Psoas muscle (tissue), 8 donors: ENCODE results near the gene DPEP1. TPM values are rescaled to one million over a fixed set of nuclear protein-coding genes. Genes with fewer than 3 reads are reported as not detected.
"Not testable (repeated sequence)": the region's sequence is repeated elsewhere in the genome, so short reads cannot be mapped to it uniquely, and the experiment has no call there.

ENCODE experiments used
- ATAC-seq, 4 donors: fragments of 200-7000 bp; cut with Tn5 transposase; one replicate each; pipeline ENCODE4 v1.9.1; 2020; ENCODE audit warnings: moderate library complexity in 3 of 4, mild to moderate bottlenecking in 2 of 4
- DNase-seq, 2 donors: peaks; one replicate each; pipeline ENCODE4 v3.0.0-alpha.2; 2020
- H3K27ac ChIP-seq: fragments of 200-600 bp; one replicate; pipeline ENCODE4 v1.8.0; 2022
- H3K27me3 ChIP-seq, 3 donors: fragments of 200-600 bp in 1 of 3; one replicate each; pipeline versions ENCODE4 v1.6.1 to v1.8.0; 2013 to 2022; ENCODE audit warnings: low read length in 2 of 3, mild to moderate bottlenecking in 2 of 3, moderate library complexity in 1 of 3; ENCODE audit not compliant: insufficient read depth in 3 of 3
- H3K36me3 ChIP-seq, 2 donors: fragments of 200-600 bp in 1 of 2; one replicate each; pipeline versions ENCODE4 v1.6.1 to v1.8.0; 2013 to 2022; ENCODE audit warnings: low read depth in 1 of 2, mild to moderate bottlenecking in 1 of 2, moderate library complexity in 1 of 2; ENCODE audit not compliant: insufficient read depth in 1 of 2
- H3K4me1 ChIP-seq: fragments of 200-600 bp; one replicate; pipeline ENCODE4 v1.8.0; 2022
- H3K4me3 ChIP-seq: fragments of 200-600 bp; one replicate; pipeline ENCODE4 v1.8.0; 2022; ENCODE audit warnings: mild to moderate bottlenecking
- H3K9me3 ChIP-seq: fragments of 200-600 bp; one replicate; pipeline ENCODE4 v1.8.0; 2022
- CTCF ChIP-seq: fragments of 200-600 bp; IDR thresholded peaks from one replicate; pipeline ENCODE4 v1.8.0; 2022; ENCODE audit warnings: antibody characterized with exemption
- WGBS, 3 donors: extraction: QIAGEN DNeasy Blood & Tissue Kit; methylation state at CpG; one replicate each; pipeline versions ENCODE4 v1.1.6 to v1.1.7; 2013; 5-methylcytosine and 5-hydroxymethylcytosine counted together
- intact Hi-C, 2 donors: fragments of 100-400 bp; cut with DNase I; formaldehyde crosslinking; loops; one replicate each; pipeline versions ENCODE4 v1.11.0 to v1.14.2; 2022
- polyA plus RNA-seq, 3 donors: library from polyadenylated mRNA; stranded (reverse); fragments of 200-250 nt; gene quantifications; one replicate each; pipeline ENCODE4 v1.2.3, GENCODE V29; 2013
- total RNA-seq, 4 donors: library from RNA; stranded (reverse); fragmentation: NEBNext Ultra II Directional in 2 of 4; extraction: Animal tissue kit (Norgen Biotek cat#: 25700) in 2 of 4; gene quantifications; one replicate each; pipeline versions ENCODE4 v1.2.1 to v1.2.4, GENCODE V29; 2021 to 2023
- donor health status: healthy with polysubstance abuse.
- donor health status: DM: no; HTN: no; CAD: no; lungs with moderate emphysema.
- donor health status: Bipolar disorder and iron deficiency.
- donor health status: healthy.
- donor health status: DM: yes; HTN: yes; CAD: no.
- donor health status: DM: no; HTN: no; CAD: no.
- donor health status: DM: no; HTN: no; CAD: no.
- donor health status: DM: yes; HTN: yes; CAD: no.

The DPEP1 gene
- total and polyA plus RNA-seq, 7 donors: 0.04 to 0.16 TPM; not detected in 5

DNA sequence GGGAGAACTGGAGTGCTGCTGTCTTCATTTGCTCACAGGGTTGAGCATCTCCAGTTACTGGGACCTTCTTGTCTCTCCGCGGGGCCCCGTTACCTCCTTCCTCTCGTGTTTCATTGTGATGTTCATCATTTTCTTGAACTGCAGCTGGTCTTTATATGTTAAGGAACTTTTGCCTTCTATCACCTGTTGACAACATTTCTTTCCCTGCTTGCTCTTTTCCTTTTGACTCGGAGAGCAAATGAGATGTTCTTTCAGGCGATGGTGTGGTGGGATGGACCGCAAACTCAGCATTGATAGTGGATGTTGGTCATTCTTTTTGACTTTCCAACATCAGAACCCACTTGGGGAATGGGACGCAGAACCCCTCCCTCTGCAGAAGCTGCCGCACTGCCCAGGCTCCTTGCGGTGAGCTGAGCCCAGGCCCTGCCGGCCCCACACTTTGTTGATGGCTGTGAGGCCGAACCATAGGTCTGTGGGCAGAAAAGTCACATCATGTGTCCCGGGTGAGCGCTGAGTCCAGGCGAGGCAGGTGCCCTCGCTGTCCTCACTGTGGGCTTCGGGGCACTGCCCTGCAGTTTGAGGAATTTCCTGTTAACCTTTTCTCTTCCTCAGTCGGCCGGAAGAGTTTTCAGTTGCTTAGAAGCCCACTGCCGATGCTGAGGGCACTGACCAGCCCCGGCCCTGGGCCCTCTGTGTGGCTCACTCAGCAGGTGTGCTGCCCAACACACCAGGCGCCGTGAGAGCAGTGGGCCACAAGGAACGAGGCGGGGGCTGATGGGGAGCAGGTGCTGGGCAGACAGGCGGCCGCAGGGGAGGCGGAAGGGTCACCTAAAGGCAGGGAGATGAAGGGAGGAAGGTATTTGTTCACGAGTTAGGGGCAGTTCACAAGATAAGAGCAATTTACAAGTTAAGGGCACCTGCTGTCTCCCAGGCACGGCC lies 45.5 kb upstream of the DPEP1 start:
- DNase-seq (no peak), ATAC-seq (no peak)
- intact Hi-C loops: no loop called here
- H3K27me3 ChIP-seq: peaks cover 0 to 25% (median 0%) of the 10 kb centered on the region in 3 donors
- no peak overlapping the region for H3K27ac ChIP-seq
- H3K9me3 ChIP-seq: no peaks in the 10 kb centered on the region
- TF ChIP-seq CTCF: no peak
- H3K4me1 ChIP-seq: peaks cover 28% of the 10 kb centered on the region
- WGBS, 3 donors: 69 to 73% (median 70%) methylated on average over 29 to 30 of the region's 30 CpGs
- peaks cover 3 to 20% of the 10 kb centered on the region in 2 donors for H3K36me3 ChIP-seq
- H3K4me3 ChIP-seq: no peak overlapping the region

- Histone ChIP-seq H3K4me3 (no peak overlapping the region), H3K4me1 (peaks cover 14% of the 10 kb centered on the region), H3K9me3 (no peaks in the 10 kb centered on the region), H3K36me3 (peaks cover 1 to 2% of the 10 kb centered on the region in 2 donors), H3K27ac (no peak overlapping the region), H3K27me3 (peaks cover 0 to 36% (median 6%) of the 10 kb centered on the region in 3 donors)
- WGBS, 3 donors: 65 to 68% (median 67%) methylated on average over 21 to 23 of the region's 23 CpGs
- no peak for ATAC-seq
- DNase-seq: peak in 1 of 2 donors; percentile 7
- no peak for TF ChIP-seq CTCF
- intact Hi-C loops: loop anchor here in 1 of 2 donors (10.0 kb wide), 1 partner anchor 65 kb away; no protein-coding TSS in a partner anchor
These were observed 43.7 kb upstream of the DPEP1 start for GRCh38 chr16:89569506-89570341.

DNA sequence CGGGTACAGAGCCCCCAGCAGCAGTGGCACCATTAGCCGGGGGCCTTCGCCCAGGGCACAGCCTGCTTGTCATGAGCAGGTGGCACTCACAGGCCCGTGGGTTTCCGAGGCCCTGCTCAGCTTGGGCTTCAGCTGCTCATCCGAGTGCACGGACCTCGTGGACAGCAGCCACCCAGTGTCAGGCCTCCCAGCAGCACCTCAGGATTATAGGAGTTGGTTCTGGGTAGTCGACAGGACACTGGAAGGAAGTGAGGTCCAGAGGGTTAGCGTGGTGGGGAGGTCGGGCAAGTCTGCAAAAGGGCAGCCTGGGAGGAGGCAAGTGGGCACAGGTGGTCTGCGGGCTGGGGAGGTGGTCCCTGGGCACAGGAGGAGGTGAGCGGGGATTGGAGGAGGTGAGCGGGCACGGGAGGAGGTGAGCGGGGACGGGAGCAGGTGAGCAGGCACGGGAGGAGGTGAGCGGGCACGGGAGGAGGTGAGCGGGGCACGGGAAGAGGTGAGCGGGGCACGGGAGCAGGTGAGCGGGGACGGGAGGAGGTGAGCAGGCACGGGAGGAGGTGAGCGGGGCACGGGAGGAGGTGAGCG lies 43.0 kb upstream of the DPEP1 start:
- DNase-seq: peak in 1 of 2 donors; percentile 11
- Histone ChIP-seq H3K4me3 (no peak overlapping the region), H3K36me3 (no peaks in the 10 kb centered on the region), H3K4me1 (peaks cover 7% of the 10 kb centered on the region), H3K9me3 (no peaks in the 10 kb centered on the region), H3K27me3 (peaks cover 0 to 43% (median 11%) of the 10 kb centered on the region in 3 donors), H3K27ac (no peak overlapping the region)
- WGBS, 3 donors: 71 to 78% (median 76%) methylated on average over 22 to 30 of the region's 30 CpGs
- no peak for TF ChIP-seq CTCF
- no peak for ATAC-seq
- intact Hi-C loops: loop anchor here in 1 of 2 donors (10.0 kb wide), 1 partner anchor 64 kb away; no protein-coding TSS in a partner anchor

DNA sequence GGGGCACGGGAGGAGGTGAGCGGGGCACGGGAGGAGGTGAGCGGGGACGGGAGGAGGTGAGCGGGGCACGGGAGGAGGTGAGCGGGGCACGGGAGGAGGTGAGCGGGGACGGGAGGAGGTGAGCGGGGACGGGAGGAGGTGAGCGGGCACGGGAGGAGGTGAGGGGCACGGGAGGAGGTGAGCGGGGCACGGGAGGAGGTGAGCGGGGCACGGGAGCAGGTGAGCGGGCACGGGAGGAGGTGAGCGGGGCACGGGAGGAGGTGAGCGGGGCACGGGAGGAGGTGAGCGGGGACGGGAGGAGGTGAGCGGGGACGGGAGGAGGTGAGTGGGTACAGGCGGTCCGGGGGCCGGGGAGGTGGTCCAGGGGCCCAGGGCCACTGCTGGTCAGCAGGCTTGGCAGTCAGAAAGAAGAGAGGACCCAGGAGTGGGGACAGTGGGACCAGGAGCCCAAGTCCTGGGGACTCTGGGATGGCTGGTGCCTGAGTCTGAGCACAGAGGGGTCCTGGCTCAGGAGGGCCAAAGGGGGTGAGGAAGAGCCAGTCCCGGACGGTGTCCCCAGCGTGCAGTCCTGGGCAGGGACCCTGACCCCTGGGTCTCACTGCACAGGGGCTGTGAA lies 42.4 kb upstream of the DPEP1 start:
- intact Hi-C loops: loop anchor here in 1 of 2 donors (10.0 kb wide), 1 partner anchor 64 kb away; no protein-coding TSS in a partner anchor

More for the DNA sequence above, 42.4 kb upstream of the DPEP1 start:
- H3K9me3 ChIP-seq, ATAC-seq, H3K36me3 ChIP-seq, DNase-seq, H3K4me3 ChIP-seq, H3K27ac ChIP-seq, H3K4me1 ChIP-seq: not testable (repeated sequence)
- H3K27me3 ChIP-seq: peaks cover 0 to 48% (median 13%) of the 10 kb centered on the region in 3 donors
- 80 to 85% (median 82%) methylated on average over 16 to 35 of the region's 36 CpGs for WGBS, 3 donors
